GM12891 (cell line): ENCODE results near the gene ABHD2.

Experiments
- PAX5 ChIP-seq: IDR thresholded peaks from 2 replicates; pipeline ENCODE4 v1.6.1; 2011; ENCODE audit warnings: low read length, moderate library complexity, mild to moderate bottlenecking; ENCODE audit not compliant: insufficient read depth, severe bottlenecking
- POLR2A ChIP-seq: IDR thresholded peaks from 2 replicates; pipeline ENCODE4 v1.6.1; 2011; ENCODE audit warnings: low read depth, low read length, control low read depth
- POLR2AphosphoS5 ChIP-seq: IDR thresholded peaks from 2 replicates; pipeline ENCODE4 v1.6.1; 2011; ENCODE audit warnings: low read depth, low read length, control low read depth
- POU2F2 ChIP-seq: IDR thresholded peaks from 2 replicates; pipeline ENCODE4 v1.6.1; 2011; ENCODE audit warnings: low read depth, mild to moderate bottlenecking, control low read depth, low read length, moderate library complexity
- SPI1 ChIP-seq: IDR thresholded peaks from 2 replicates; pipeline ENCODE4 v1.6.1; 2011; ENCODE audit warnings: low read depth, low read length, control low read depth
- TAF1 ChIP-seq: IDR thresholded peaks from 2 replicates; pipeline ENCODE4 v1.6.1; 2011; ENCODE audit warnings: low read depth, low read length, control low read depth

GRCh38 chr15:89225588-89225987 is 137.3 kb downstream of the ABHD2 start:
- TF ChIP-seq POLR2AphosphoS5 (no peak), POLR2A (no peak), SPI1 (no peak), PAX5 (no peak), TAF1 (no peak), POU2F2 (no peak)
